Psoas muscle (tissue), 8 donors: ENCODE measurements around the gene ERC2. TPM values are rescaled to one million over a fixed set of nuclear protein-coding genes. Genes with fewer than 3 reads are reported as not detected.

Experiments used
- ATAC-seq, 4 donors: fragments of 200-7000 bp; cut with Tn5 transposase; one replicate each; pipeline ENCODE4 v1.9.1; 2020; ENCODE audit warnings: moderate library complexity in 3 of 4, mild to moderate bottlenecking in 2 of 4
- DNase-seq, 2 donors: peaks; one replicate each; pipeline ENCODE4 v3.0.0-alpha.2; 2020
- H3K27ac ChIP-seq: fragments of 200-600 bp; one replicate; pipeline ENCODE4 v1.8.0; 2022
- H3K27me3 ChIP-seq, 3 donors: fragments of 200-600 bp in 1 of 3; one replicate each; pipeline versions ENCODE4 v1.6.1 to v1.8.0; 2013 to 2022; ENCODE audit warnings: low read length in 2 of 3, mild to moderate bottlenecking in 2 of 3, moderate library complexity in 1 of 3; ENCODE audit not compliant: insufficient read depth in 3 of 3
- H3K36me3 ChIP-seq, 2 donors: fragments of 200-600 bp in 1 of 2; one replicate each; pipeline versions ENCODE4 v1.6.1 to v1.8.0; 2013 to 2022; ENCODE audit warnings: low read depth in 1 of 2, mild to moderate bottlenecking in 1 of 2, moderate library complexity in 1 of 2; ENCODE audit not compliant: insufficient read depth in 1 of 2
- H3K4me1 ChIP-seq: fragments of 200-600 bp; one replicate; pipeline ENCODE4 v1.8.0; 2022
- H3K4me3 ChIP-seq: fragments of 200-600 bp; one replicate; pipeline ENCODE4 v1.8.0; 2022; ENCODE audit warnings: mild to moderate bottlenecking
- H3K9me3 ChIP-seq: fragments of 200-600 bp; one replicate; pipeline ENCODE4 v1.8.0; 2022
- CTCF ChIP-seq: fragments of 200-600 bp; IDR thresholded peaks from one replicate; pipeline ENCODE4 v1.8.0; 2022; ENCODE audit warnings: antibody characterized with exemption
- WGBS, 3 donors: extraction: QIAGEN DNeasy Blood & Tissue Kit; methylation state at CpG; one replicate each; pipeline versions ENCODE4 v1.1.6 to v1.1.7; 2013; 5-methylcytosine and 5-hydroxymethylcytosine counted together
- intact Hi-C, 2 donors: fragments of 100-400 bp; cut with DNase I; formaldehyde crosslinking; loops; one replicate each; pipeline versions ENCODE4 v1.11.0 to v1.14.2; 2022
- polyA plus RNA-seq, 3 donors: library from polyadenylated mRNA; stranded (reverse); fragments of 200-250 nt; gene quantifications; one replicate each; pipeline ENCODE4 v1.2.3, GENCODE V29; 2013
- total RNA-seq, 4 donors: library from RNA; stranded (reverse); fragmentation: NEBNext Ultra II Directional in 2 of 4; extraction: Animal tissue kit (Norgen Biotek cat#: 25700) in 2 of 4; gene quantifications; one replicate each; pipeline versions ENCODE4 v1.2.1 to v1.2.4, GENCODE V29; 2021 to 2023
- donor health status: healthy with polysubstance abuse.
- donor health status: DM: no; HTN: no; CAD: no; lungs with moderate emphysema.
- donor health status: Bipolar disorder and iron deficiency.
- donor health status: healthy.
- donor health status: DM: yes; HTN: yes; CAD: no.
- donor health status: DM: no; HTN: no; CAD: no.
- donor health status: DM: no; HTN: no; CAD: no.
- donor health status: DM: yes; HTN: yes; CAD: no.

ERC2 gene
- total and polyA plus RNA-seq, 7 donors = 0.04 to 0.15 TPM; not detected in 5

- no peaks in the 10 kb centered on the region for H3K9me3 ChIP-seq
- no peak overlapping the region for H3K27ac ChIP-seq
- ATAC-seq (no peak), DNase-seq (no peak)
- no peaks in the 10 kb centered on the region for H3K36me3 ChIP-seq
- H3K27me3 ChIP-seq = no peaks in the 10 kb centered on the region
- H3K4me1 ChIP-seq = no peaks in the 10 kb centered on the region
- intact Hi-C loops = no loop called here
- no peak for TF ChIP-seq CTCF
- H3K4me3 ChIP-seq = no peak overlapping the region
- WGBS, 3 donors = 92 to 96% (median 94%) methylated on average over 2 of the region's 2 CpGs
Measured at GRCh38 chr3:55912880-55913279, 555.4 kb downstream of the ERC2 start.

GRCh38 chr3:55911266-55911665 is 557.0 kb downstream of the ERC2 start:
- H3K4me3 ChIP-seq = no peak overlapping the region
- H3K36me3 ChIP-seq = no peaks in the 10 kb centered on the region
- DNase-seq (no peak), ATAC-seq (no peak)
- no peak for TF ChIP-seq CTCF
- H3K9me3 ChIP-seq = no peaks in the 10 kb centered on the region
- 73 to 76% (median 74%) methylated on average over 4 of the region's 4 CpGs for WGBS, 3 donors
- H3K27ac ChIP-seq = no peak overlapping the region
- H3K4me1 ChIP-seq = no peaks in the 10 kb centered on the region
- H3K27me3 ChIP-seq = no peaks in the 10 kb centered on the region
- intact Hi-C loops = no loop called here

DNA sequence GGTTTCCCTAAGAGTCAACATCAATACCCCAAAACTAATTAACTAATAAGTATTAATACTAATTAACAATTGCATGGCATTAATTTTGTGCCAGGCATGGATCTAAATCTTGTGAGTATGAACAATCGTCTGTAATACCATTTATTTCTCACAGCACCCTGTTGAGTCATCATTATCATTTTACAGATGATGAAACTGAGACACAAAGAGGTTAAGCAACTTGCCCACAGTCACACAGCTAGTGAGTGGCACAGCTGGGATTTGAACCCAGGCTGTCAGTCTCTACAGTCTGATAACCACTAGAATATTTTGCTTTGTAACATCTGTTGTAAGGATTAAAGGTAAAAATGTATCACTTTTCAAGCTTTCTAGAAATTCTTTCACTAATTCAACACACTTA is 557.7 kb downstream of the ERC2 start:
- H3K9me3 ChIP-seq = no peaks in the 10 kb centered on the region
- H3K27ac ChIP-seq = no peak overlapping the region
- WGBS, 3 donors = 53 to 67% (median 54%) methylated on average over 1 of the region's 1 CpG
- H3K4me1 ChIP-seq = no peaks in the 10 kb centered on the region
- DNase-seq (no peak), ATAC-seq (no peak)
- H3K4me3 ChIP-seq = no peak overlapping the region
- H3K27me3 ChIP-seq = no peaks in the 10 kb centered on the region
- intact Hi-C loops = no loop called here
- no peaks in the 10 kb centered on the region for H3K36me3 ChIP-seq
- TF ChIP-seq CTCF = no peak

DNA sequence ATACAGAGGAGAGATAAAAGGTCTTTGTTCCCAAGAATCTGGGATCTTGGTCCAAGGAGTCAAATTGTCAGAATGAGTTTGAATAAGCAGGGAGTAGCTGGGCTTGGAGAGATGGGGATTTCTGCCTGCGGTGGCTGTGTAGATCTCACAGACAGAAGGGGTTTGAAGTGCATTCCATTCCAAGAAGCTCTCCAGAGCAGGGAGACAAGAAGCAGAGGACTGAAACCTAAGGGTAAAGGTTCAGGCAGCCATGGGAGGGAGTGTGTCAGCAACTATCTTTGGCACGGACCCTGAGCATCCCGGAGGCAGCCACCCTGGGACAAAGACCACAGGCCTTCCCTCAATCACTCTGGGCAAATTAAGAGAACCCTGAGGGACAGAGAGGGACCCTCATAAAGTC is 558.9 kb downstream of the ERC2 start:
- ATAC-seq (no peak), DNase-seq (no peak)
- H3K9me3 ChIP-seq = no peaks in the 10 kb centered on the region
- H3K27me3 ChIP-seq = no peaks in the 10 kb centered on the region
- intact Hi-C loops = no loop called here
- no peak for TF ChIP-seq CTCF
- WGBS, 3 donors = 74 to 84% (median 82%) methylated on average over 3 of the region's 3 CpGs
- H3K4me3 ChIP-seq = no peak overlapping the region
- no peaks in the 10 kb centered on the region for H3K36me3 ChIP-seq
- no peak overlapping the region for H3K27ac ChIP-seq
- H3K4me1 ChIP-seq = no peaks in the 10 kb centered on the region

DNA sequence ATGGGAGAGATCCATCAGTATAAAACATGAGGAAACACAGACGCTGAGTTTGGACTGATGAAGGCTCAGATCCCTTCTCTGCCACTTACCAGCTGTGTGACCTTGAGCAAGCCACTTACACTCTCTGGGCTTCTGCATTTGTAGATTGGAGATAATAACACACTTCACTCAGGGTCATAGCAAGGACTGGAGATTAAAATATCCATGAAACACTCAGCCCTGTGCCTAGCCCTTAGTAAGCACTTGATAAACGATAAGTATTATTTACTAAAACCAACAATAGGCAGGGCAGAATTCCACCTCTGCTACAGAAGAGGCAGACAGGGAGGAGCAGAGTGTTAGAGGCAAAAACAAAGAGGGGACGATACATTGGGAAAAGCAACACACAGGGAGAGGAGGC is 560.7 kb downstream of the ERC2 start:
- Histone ChIP-seq H3K27ac (no peak overlapping the region), H3K36me3 (no peaks in the 10 kb centered on the region), H3K27me3 (no peaks in the 10 kb centered on the region), H3K4me3 (no peak overlapping the region), H3K4me1 (no peaks in the 10 kb centered on the region), H3K9me3 (no peaks in the 10 kb centered on the region)
- WGBS, 3 donors = 74 to 82% (median 80%) methylated on average over 3 of the region's 3 CpGs
- ATAC-seq (no peak), DNase-seq (no peak)
- no peak for TF ChIP-seq CTCF
- intact Hi-C loops = no loop called here
